GM18867 (cell line): ENCODE data around the gene FGF12.
"Not testable (repeated sequence)": the region's sequence is repeated elsewhere in the genome, so short reads cannot be mapped to it uniquely, and the experiment has no call there.

Experiments
- ATAC-seq: cut with Tn5 transposase; IDR thresholded peaks from one replicate; pipeline ENCODE4 v1.9.1; 2021; ENCODE audit warnings: mild to moderate bottlenecking, moderate library complexity; ENCODE audit not compliant: unreplicated experiment

FGF12 gene

GRCh38 chr3:192727032-192727847, at the start of gene FGF12:
Gene FGF12 (minus strand): TSS chr3:192727541.
- ATAC-seq = no peak

- ATAC-seq = not testable (repeated sequence)
Measured at GRCh38 chr3:192774341-192774740, 47.0 kb upstream of the FGF12 start.

- ATAC-seq = no peak
Measured at GRCh38 chr3:192772240-192772894, 45.0 kb upstream of the FGF12 start.

- ATAC-seq = no peak
Measured at GRCh38 chr3:192758654-192759053, 31.3 kb upstream of the FGF12 start.

DNA sequence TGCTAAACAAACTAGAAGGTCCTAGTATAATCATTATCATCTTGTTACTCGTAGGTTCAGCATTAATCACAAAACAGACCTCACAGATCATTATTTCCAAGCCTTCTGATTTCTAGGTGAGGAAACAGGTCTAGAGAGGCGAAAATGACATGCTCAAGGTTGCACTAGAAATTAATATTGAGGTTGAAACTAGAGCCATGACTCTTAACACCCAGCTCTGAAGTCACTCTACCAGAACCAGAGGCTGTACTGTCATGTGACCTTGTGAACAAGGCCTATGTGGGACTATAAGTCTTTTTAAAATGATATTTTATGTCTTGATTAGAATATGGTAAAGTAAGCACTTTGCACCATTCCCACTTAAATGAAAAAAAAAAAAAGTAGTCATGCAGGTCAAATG, 23.8 kb upstream of the FGF12 start:
- ATAC-seq = peak; percentile 72

DNA sequence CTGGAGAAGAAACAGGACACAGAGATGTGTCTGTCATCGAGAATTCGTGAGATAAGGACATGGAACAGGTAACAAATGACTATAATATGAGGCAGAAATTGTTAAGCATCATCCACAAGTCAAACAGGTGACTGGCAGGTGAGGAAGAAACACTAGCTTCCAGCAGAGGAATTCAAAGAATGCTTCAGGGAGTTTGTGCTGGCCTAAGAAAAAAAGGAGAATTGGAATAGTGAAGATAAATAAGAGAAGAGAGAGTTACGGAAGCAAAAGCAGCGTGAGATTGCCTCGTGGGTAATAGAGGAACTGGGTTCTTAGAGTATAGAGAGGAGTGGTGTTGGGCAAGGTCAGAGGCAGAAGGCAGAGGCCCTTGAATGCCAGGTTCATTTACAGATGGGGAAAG, 22.9 kb upstream of the FGF12 start:
- ATAC-seq = no peak

- ATAC-seq = no peak
Measured at GRCh38 chr3:192747746-192748145, 20.4 kb upstream of the FGF12 start.

DNA sequence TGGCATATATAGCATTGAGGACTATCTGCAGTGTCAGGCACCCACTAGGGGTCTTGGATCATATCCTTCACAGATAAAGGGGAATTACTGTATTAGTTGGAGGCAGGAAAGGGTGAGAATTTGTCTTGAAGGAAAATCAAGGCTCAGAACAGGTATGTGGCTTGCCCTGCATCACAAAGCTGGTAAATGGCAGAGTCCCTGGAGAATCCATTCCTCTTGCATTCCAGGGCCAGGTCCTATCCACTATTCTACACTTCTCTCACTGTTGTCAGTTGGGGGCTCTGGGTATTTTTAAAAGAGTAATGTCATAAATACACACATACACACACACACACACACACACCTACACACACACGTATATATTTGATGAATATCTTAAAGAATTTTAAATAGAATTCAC, 19.8 kb upstream of the FGF12 start:
- no peak for ATAC-seq

GRCh38 chr3:192745150-192745549, 17.8 kb upstream of the FGF12 start:
- ATAC-seq = no peak

DNA sequence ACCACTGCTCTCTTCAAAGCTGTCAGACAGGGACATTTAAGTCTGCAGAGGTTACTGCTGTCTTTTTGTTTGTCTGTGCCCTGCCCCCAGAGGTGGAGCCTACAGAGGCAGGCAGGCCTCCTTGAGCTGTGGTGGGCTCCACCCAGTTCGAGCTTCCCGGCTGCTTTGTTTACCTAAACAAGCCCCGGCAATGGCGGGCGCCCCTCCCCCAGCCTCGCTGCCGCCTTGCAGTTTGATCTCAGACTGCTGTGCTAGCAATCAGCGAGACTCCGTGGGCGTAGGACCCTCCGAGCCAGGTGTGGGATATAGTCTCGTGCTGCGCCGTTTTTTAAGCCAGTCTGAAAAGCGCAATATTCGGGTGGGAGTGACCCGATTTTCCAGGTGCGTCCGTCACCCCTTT, 17.3 kb upstream of the FGF12 start:
- not testable (repeated sequence) for ATAC-seq

GRCh38 chr3:192737506-192737905, 10.2 kb upstream of the FGF12 start:
- no peak for ATAC-seq

- no peak for ATAC-seq
Measured at GRCh38 chr3:192731233-192731632, 3.9 kb upstream of the FGF12 start.

- no peak for ATAC-seq
Measured at GRCh38 chr3:192726385-192726784, 956 bp downstream of the FGF12 start.

GRCh38 chr3:192719964-192720363, 7.4 kb downstream of the FGF12 start:
- peak; percentile 68 for ATAC-seq

- no peak for ATAC-seq
Measured at GRCh38 chr3:192718156-192718555, 9.2 kb downstream of the FGF12 start.

GRCh38 chr3:192715126-192715525, 12.2 kb downstream of the FGF12 start:
- ATAC-seq = no peak

GRCh38 chr3:192711126-192711525, 16.2 kb downstream of the FGF12 start:
- not testable (repeated sequence) for ATAC-seq

DNA sequence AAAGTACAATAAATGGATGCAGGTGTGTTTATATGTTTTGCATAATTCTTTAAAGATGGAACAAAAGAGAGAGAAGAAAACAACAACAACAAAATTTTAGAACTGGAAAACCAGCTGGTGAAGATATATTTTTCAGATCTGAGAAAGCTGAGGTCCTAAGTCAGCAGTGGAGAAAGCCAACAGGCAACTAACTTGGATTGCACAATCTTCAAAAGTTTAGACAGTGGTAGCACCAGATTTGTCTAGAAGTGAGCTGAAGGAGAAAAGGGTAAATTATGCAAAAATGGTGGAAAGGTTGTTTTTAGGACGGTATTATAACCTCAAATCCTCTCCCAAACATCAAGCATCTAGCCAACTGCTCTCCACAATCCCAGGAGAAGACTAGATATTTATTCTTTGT, 17.0 kb downstream of the FGF12 start:
- no peak for ATAC-seq

DNA sequence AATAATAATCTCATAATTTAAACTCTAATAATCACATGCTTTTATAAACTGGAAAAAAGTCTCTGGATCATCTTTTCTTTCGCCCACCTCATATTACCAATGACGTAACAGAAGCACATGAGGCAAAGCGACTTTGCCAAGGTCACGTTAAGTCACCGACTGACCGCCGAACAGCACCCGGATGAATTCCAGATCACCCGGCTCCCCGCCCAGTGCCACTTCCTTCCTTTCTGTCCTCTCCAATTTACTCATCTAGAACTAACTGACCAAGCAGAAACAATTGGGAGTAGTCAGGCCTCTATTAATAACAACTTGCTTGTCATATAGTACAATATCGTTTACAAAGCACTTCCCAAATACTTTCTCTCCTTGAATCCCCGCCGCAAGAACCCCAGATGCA, 21.1 kb downstream of the FGF12 start:
- ATAC-seq = no peak

- no peak for ATAC-seq
Measured at GRCh38 chr3:192700885-192701284, 26.5 kb downstream of the FGF12 start.

DNA sequence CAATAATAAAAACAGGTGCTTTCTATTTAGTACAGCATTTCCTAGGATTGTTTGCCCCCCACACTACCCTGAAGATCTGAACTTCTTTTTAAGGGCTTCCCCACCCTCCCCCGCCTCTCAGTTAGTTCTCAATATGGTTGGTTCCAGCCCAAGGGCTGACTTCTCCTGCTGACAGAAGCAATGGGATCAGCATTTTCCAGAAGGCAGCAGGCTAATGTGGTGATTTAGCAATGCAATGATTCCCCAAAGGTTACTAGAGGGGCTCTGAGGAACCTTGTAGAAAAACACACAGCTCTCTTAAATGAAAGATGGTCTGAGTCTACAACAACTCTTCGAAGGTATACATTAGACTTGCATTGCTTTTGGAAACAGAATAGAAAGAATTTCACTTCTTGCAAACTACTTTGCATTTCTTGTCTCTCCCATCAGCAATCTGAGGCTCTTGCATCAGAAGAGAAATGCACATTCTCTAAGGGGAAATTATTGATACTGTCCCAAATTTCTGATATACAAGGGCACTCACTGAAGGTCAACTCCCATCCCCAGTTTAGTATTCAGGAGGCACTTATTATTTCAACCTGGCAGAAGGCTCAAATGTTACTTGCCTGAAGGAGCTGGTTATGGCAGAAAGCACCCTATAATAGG, 30.3 kb downstream of the FGF12 start:
- no peak for ATAC-seq
